ENCODE results near the gene LIMD2. TPM values are rescaled to one million over a fixed set of nuclear protein-coding genes. Genes with fewer than 3 reads are reported as not detected.

The LIMD2 gene
- 75.1 and 78.0 TPM in 2 replicates for polyA plus RNA-seq (2012; rRNA removed)
- 27.3 and 43.1 TPM in 2 replicates for polyA plus RNA-seq (2012; cell fraction: cytosol; rRNA removed)
- polyA plus RNA-seq (2012; cell fraction: nucleus; rRNA removed), result 273 and 322 TPM in 2 replicates

DNA sequence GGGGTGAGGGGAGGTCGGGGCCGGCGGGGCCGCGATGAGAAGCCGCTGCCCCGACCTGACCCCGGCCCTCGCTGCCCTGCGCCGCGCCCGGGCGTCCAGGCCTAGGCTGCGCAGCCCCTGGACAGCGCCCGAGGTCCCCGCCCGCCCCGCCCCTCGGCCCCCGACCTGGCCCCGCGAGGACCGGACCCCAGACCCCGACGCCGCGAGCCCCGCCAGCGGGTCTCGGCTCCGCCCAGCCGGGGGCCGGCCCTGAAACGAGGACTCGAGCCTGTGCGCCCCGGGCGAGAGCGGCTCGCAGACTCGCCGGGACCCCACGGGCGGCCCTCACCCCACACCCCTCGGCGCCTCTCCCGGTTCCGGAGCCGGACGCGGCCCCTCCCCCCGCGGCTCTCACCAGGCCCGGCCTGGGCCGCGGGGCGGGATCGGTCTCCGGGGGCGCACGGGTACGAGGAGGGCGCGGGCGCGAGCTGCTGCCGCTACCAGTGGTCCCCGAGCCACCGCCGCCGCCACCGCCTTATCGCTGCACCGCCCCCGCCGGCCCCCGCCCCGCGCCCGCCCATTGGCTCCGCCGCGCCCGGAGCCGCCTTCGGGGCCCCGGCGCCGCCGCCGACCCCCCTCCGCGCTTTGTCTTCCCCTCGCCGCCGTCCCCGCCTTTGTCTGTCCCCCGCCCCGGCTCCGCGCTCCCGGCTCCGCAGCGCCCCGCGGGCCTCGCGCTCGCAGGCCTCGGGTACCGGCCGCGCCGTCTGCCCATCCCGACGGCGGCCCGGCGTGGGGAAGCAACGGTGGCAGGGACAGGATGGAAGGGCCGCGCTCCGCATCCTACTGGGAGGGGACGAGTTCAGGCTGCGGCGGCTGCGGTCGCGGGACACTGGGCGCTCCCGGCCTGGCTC, at the start of gene LIMD2:
Gene LIMD2 (minus strand): TSS at position 488 of the 890 bp plus-strand sequence. CDS start 827 bp downstream, outside the sequence.
- Histone ChIP-seq H3K4me1 (ENCODE audit: control insufficient read depth in 1 of 2, insufficient read depth in 2 of 2, low read depth in 1 of 2, low read length in 1 of 2) (peaks cover 9 to 75% of the 10 kb centered on the region in 2 experiments; a peak in 3 of 4 replicates), H3K9me3 (no peaks in the 10 kb centered on the region), H3K9me2 (no peaks in the 10 kb centered on the region), H3K4me3 (ENCODE audit: low read depth in 2 of 2, low read length in 1 of 2) (peak within 1 kb of the TSS; percentile 84 to 89), H3K27ac (ENCODE audit: low read depth in 2 of 2, low read length in 1 of 2) (peak within 1 kb of the TSS; percentile 64 to 98), H3K79me2 (ENCODE audit: insufficient read depth) (peaks cover 25% of the 10 kb centered on the region), H3K36me3 (replicated peaks in 1 of 2; ENCODE audit: control insufficient read depth in 1 of 2, insufficient read depth in 2 of 2, low read length in 1 of 2) (peaks cover 12 to 32% of the 10 kb centered on the region in 2 experiments), H3F3A (replicated peaks; ENCODE audit: insufficient read depth) (peaks cover 45% of the 10 kb centered on the region), H4K20me1 (ENCODE audit: insufficient read depth) (peaks cover 11% of the 10 kb centered on the region), H3K4me2 (peak within 1 kb of the TSS; percentile 99), H2AFZ (ENCODE audit: low read depth) (peak within 1 kb of the TSS; percentile 85; the same call in 1 of the 2 replicates), H3K9ac (peak within 1 kb of the TSS; percentile 85), H3K27me3 (ENCODE audit: insufficient read depth) (no peaks in the 10 kb centered on the region)
- peak; percentile 99 for DNase-seq
- TF ChIP-seq, protein P1, sequence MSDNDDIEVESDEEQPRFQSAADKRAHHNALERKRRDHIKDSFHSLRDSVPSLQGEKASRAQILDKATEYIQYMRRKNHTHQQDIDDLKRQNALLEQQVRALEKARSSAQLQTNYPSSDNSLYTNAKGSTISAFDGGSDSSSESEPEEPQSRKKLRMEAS (IDR thresholded peaks at IDR 0.05; ENCODE audit: low read depth), result peak; percentile 18; the same call in 1 of the 2 replicates
- TF ChIP-seq SIN3A (IDR thresholded peaks at IDR 0.05; ENCODE audit: borderline replicate concordance, low read depth, low read length), result no peak
- TF ChIP-seq, protein P2, sequence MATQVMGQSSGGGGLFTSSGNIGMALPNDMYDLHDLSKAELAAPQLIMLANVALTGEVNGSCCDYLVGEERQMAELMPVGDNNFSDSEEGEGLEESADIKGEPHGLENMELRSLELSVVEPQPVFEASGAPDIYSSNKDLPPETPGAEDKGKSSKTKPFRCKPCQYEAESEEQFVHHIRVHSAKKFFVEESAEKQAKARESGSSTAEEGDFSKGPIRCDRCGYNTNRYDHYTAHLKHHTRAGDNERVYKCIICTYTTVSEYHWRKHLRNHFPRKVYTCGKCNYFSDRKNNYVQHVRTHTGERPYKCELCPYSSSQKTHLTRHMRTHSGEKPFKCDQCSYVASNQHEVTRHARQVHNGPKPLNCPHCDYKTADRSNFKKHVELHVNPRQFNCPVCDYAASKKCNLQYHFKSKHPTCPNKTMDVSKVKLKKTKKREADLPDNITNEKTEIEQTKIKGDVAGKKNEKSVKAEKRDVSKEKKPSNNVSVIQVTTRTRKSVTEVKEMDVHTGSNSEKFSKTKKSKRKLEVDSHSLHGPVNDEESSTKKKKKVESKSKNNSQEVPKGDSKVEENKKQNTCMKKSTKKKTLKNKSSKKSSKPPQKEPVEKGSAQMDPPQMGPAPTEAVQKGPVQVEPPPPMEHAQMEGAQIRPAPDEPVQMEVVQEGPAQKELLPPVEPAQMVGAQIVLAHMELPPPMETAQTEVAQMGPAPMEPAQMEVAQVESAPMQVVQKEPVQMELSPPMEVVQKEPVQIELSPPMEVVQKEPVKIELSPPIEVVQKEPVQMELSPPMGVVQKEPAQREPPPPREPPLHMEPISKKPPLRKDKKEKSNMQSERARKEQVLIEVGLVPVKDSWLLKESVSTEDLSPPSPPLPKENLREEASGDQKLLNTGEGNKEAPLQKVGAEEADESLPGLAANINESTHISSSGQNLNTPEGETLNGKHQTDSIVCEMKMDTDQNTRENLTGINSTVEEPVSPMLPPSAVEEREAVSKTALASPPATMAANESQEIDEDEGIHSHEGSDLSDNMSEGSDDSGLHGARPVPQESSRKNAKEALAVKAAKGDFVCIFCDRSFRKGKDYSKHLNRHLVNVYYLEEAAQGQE (IDR thresholded peaks at IDR 0.05; ENCODE audit: low read depth, low read length), result peak; percentile 86
- peak; percentile 21 for TF ChIP-seq CHD2 (IDR thresholded peaks at IDR 0.05; ENCODE audit: low read length, partially characterized antibody)
- TF ChIP-seq TAF1 (IDR thresholded peaks at IDR 0.05; ENCODE audit: borderline replicate concordance, low read depth, low read length), result peak; percentile 45
- 0 out of 2 replicates have a peak, but pooled peaks have one; percentile 0 for TF ChIP-seq TEAD4 (IDR thresholded peaks at IDR 0.05; ENCODE audit: borderline replicate concordance, insufficient read depth)
- TF ChIP-seq POLR2AphosphoS5 (IDR thresholded peaks at IDR 0.05; ENCODE audit: low read depth, low read length), result 0 out of 2 replicates have a peak, but pooled peaks have one; percentile 51
- no peak for TF ChIP-seq RFX5 (IDR thresholded peaks at IDR 0.05; ENCODE audit: low read length)
- TF ChIP-seq NRF1 (IDR thresholded peaks at IDR 0.05; ENCODE audit: low read depth, low read length), result peak; percentile 41
- CTCF ChIA-PET, result interaction anchor here (0.7 to 2.3 kb wide), 14 partner anchors 15 to 275 kb away, joined by 3 to 14 read pairs (median 4); partner anchors contain the start of gene MAP3K3
- POLR2A ChIA-PET, result interaction anchor here (0.6 to 2.2 kb wide), 7 partner anchors 10 to 258 kb away, joined by 3 to 10 read pairs (median 4); partner anchors contain the start of genes CCDC47, DDX42 and MAP3K3
- WGBS (ENCODE audit: low lambda C conversion rate), result 2% methylated on average over 58 of the region's 133 CpGs

Measured in SK-N-SH (cell line).